Measurements from ENCODE around the gene SYNPO2. TPM values are rescaled to one million over a fixed set of nuclear protein-coding genes. Genes with fewer than 3 reads are reported as not detected.

SYNPO2 gene
- total and polyA plus RNA-seq, 2 of the 13 experiments (the other 11 are each of a cell fraction or from before 2014, with no cell fraction given) = not detected

DNA sequence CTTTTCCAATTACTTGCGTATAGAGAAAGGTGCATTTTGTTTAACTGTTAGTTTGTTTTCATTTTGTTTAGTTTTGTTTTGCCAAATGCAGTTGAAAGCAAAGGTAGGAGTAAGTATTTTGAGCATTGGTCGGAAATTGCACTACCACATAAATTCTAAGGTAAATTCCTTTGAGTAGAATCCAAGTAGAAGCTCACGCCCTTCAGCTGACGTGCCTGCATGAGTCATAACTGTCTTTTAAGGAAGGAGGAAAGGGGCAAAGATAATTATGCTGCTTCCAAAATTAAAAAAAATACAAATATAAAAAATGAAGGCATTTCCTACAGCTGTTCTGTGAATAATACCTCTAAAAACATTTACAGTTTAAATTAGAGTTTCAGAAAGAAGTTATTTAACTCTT is 136.8 kb downstream of the SYNPO2 start:
- in situ Hi-C loops (cut with HindIII; ENCODE audit: extremely low pct_ligation_motif_present, low pct_unique_long_range_greater_than_20kb) (no loop called here), intact Hi-C loops (cut with micrococcal nuclease; ENCODE audit: unreplicated experiment) (no loop called here)
- no peaks in the 10 kb centered on the region for H4K20me1 ChIP-seq (ENCODE audit: insufficient read depth, low read length)
- H3K4me1 ChIP-seq (ENCODE audit: insufficient read depth, low read length) = no peaks in the 10 kb centered on the region
- no TSS peak for BruUV-seq (replicated peaks)
- no peak for TF ChIP-seq RBM22 (optimal IDR thresholded peaks at IDR 0.05; ENCODE audit: low read length)
- TF ChIP-seq ZSCAN30 (CRISPR knock-in tag; IDR thresholded peaks at IDR 0.05) = no peak
- TF ChIP-seq THYN1 (CRISPR knock-in tag; IDR thresholded peaks at IDR 0.05; ENCODE audit: borderline replicate concordance, low read depth) = no peak
- no peak for TF ChIP-seq PAWR (CRISPR knock-in tag; IDR thresholded peaks at IDR 0.05; ENCODE audit: borderline replicate concordance)
- TF ChIP-seq GMEB2 (CRISPR knock-in tag; IDR thresholded peaks at IDR 0.05; ENCODE audit: low read depth) = no peak
- TF ChIP-seq KLF9 (CRISPR knock-in tag; IDR thresholded peaks at IDR 0.05; ENCODE audit: low read depth) = no peak
- no peak for TF ChIP-seq ZNF331 (CRISPR knock-in tag; IDR thresholded peaks at IDR 0.05)
- H3K79me2 ChIP-seq (ENCODE audit: insufficient read depth, low read length) = no peaks in the 10 kb centered on the region
- H3K4me3 ChIP-seq (replicated peaks in 1 of 3; ENCODE audit: insufficient read depth in 1 of 3, low read depth in 2 of 3, low read length in 3 of 3) = no peak overlapping the region
- ATAC-seq (no peak), DNase-seq (ENCODE audit: low spot score) (no peak), FAIRE-seq (no peak)
- WGBS (ENCODE audit: low lambda C conversion rate) = 28% methylated on average over 4 of the region's 4 CpGs
- H3K4me2 ChIP-seq (ENCODE audit: low read depth, low read length) = no peak overlapping the region
- POLR2A ChIA-PET = no interaction called here
- peaks cover 0 to 7% of the 10 kb centered on the region in 2 experiments; a peak in 1 of 5 replicates for H3K27me3 ChIP-seq (ENCODE audit: control insufficient read depth in 1 of 2, insufficient read depth in 2 of 2, low read length in 2 of 2)
- no peak overlapping the region for H3K9ac ChIP-seq (ENCODE audit: insufficient read depth, low read depth, low read length)
- no peaks in the 10 kb centered on the region for H3K9me3 ChIP-seq (ENCODE audit: low read length)
- no peak overlapping the region for H2AFZ ChIP-seq (ENCODE audit: low read length)
- CTCF ChIA-PET (ENCODE audit: low intra/inter-chr PET ratio, low total read pairs) = no interaction called here
- no peaks in the 10 kb centered on the region for H3K36me3 ChIP-seq (replicated peaks in 1 of 2; ENCODE audit: control insufficient read depth in 1 of 2, insufficient read depth in 2 of 2, low read length in 2 of 2)
- H3K27ac ChIP-seq (ENCODE audit: extremely low read length, insufficient read depth, low read length) = no peak overlapping the region

Data from HepG2 (cell line).